ENCODE data around the gene FBXL12. TPM values are rescaled to one million over a fixed set of nuclear protein-coding genes. Genes with fewer than 3 reads are reported as not detected.
"Not testable (repeated sequence)": the region's sequence is repeated elsewhere in the genome, so short reads cannot be mapped to it uniquely, and the experiment has no call there.

FBXL12 gene
- total RNA-seq, 1 experiment from 2014 or later = 21.7 TPM

GRCh38 chr19:9848060-9848459 lies 29.2 kb upstream of the FBXL12 start:
- intact Hi-C loops (cut with micrococcal nuclease; ENCODE audit: unreplicated experiment) = loop anchor here (5.0 kb wide), 1 partner anchor 64 kb away; no protein-coding TSS in a partner anchor
- Histone ChIP-seq H3K36me3 (ENCODE audit: insufficient read depth, low read length, poor library complexity, severe bottlenecking) (peaks cover 16% of the 10 kb centered on the region), H3K27ac (ENCODE audit: low read depth, low read length, poor library complexity, severe bottlenecking) (no peak overlapping the region), H3K27me3 (replicated peaks; ENCODE audit: insufficient read depth, low read depth, low read length, poor library complexity) (no peaks in the 10 kb centered on the region), H3K4me1 (ENCODE audit: insufficient read depth, low read length, poor library complexity, severe bottlenecking) (peaks cover 14% of the 10 kb centered on the region), H3K9me3 (ENCODE audit: low read depth, low read length, poor library complexity, severe bottlenecking) (no peaks in the 10 kb centered on the region), H3K4me3 (ENCODE audit: low read depth, low read length, poor library complexity, severe bottlenecking) (no peak overlapping the region)
- no TSS peak for BruUV-seq (replicated peaks)
- no peak for DNase-seq (ENCODE audit: low spot score)
- no peak for TF ChIP-seq EZH2 (IDR thresholded peaks at IDR 0.05; ENCODE audit: borderline replicate concordance, low read depth, low read length, poor library complexity, severe bottlenecking)
- peak; percentile 64 for TF ChIP-seq CTCF (conservative IDR thresholded peaks at IDR 0.05; ENCODE audit: low read depth, low read length)
- POLR2A ChIA-PET (ENCODE audit: low non-redundant PET) = no interaction called here
- CTCF ChIA-PET = no interaction called here

GRCh38 chr19:9847087-9847671 lies 28.3 kb upstream of the FBXL12 start:
- Histone ChIP-seq H3K27ac (ENCODE audit: low read depth, low read length, poor library complexity, severe bottlenecking) (peak overlapping the region; percentile 42), H3K36me3 (ENCODE audit: insufficient read depth, low read length, poor library complexity, severe bottlenecking) (peaks cover 25% of the 10 kb centered on the region), H3K4me3 (ENCODE audit: low read depth, low read length, poor library complexity, severe bottlenecking) (no peak overlapping the region), H3K9me3 (ENCODE audit: low read depth, low read length, poor library complexity, severe bottlenecking) (no peaks in the 10 kb centered on the region), H3K4me1 (ENCODE audit: insufficient read depth, low read length, poor library complexity, severe bottlenecking) (peaks cover 14% of the 10 kb centered on the region), H3K27me3 (replicated peaks; ENCODE audit: insufficient read depth, low read depth, low read length, poor library complexity) (no peaks in the 10 kb centered on the region)
- intact Hi-C loops (cut with micrococcal nuclease; ENCODE audit: unreplicated experiment) = loop anchor here (5.0 kb wide), 1 partner anchor 65 kb away; no protein-coding TSS in a partner anchor
- TF ChIP-seq EZH2 (IDR thresholded peaks at IDR 0.05; ENCODE audit: borderline replicate concordance, low read depth, low read length, poor library complexity, severe bottlenecking) (no peak), CTCF (conservative IDR thresholded peaks at IDR 0.05; ENCODE audit: low read depth, low read length) (peak; percentile 70)
- CTCF ChIA-PET = interaction anchor here (0.6 to 0.7 kb wide), 3 partner anchors 11 to 1154 kb away, joined by 3 to 4 read pairs (median 3); no protein-coding TSS in a partner anchor
- BruUV-seq (replicated peaks) = no TSS peak
- POLR2A ChIA-PET (ENCODE audit: low non-redundant PET) = interaction anchor here (0.6 kb wide), 1 partner anchor 348 kb away, joined by 3 read pairs; the partner anchor contains the start of gene DNMT1
- peak; percentile 81 for DNase-seq (ENCODE audit: low spot score)

- H3K36me3 ChIP-seq (ENCODE audit: insufficient read depth, low read length, poor library complexity, severe bottlenecking) = peaks cover 48% of the 10 kb centered on the region
- intact Hi-C loops (cut with micrococcal nuclease; ENCODE audit: unreplicated experiment); H3K27ac ChIP-seq (ENCODE audit: low read depth, low read length, poor library complexity, severe bottlenecking); H3K4me1 ChIP-seq (ENCODE audit: insufficient read depth, low read length, poor library complexity, severe bottlenecking); H3K27me3 ChIP-seq (replicated peaks; ENCODE audit: insufficient read depth, low read depth, low read length, poor library complexity); DNase-seq (ENCODE audit: low spot score); H3K4me3 ChIP-seq (ENCODE audit: low read depth, low read length, poor library complexity, severe bottlenecking); CTCF ChIA-PET; POLR2A ChIA-PET (ENCODE audit: low non-redundant PET); H3K9me3 ChIP-seq (ENCODE audit: low read depth, low read length, poor library complexity, severe bottlenecking); BruUV-seq (replicated peaks): not testable (repeated sequence)
Measured at GRCh38 chr19:9843626-9844273, 24.9 kb upstream of the FBXL12 start.
